ENCODE data around the gene UBQLN3.

GRCh38 chr11:5507933-5508305 is 1.8 kb downstream of the UBQLN3 start:
- TF ChIP-seq REST (IDR thresholded peaks at IDR 0.05; ENCODE audit: borderline replicate concordance in 1 of 2, low read depth in 1 of 2, low read length in 2 of 2) (no peak), HNRNPUL1 (IDR thresholded peaks at IDR 0.05; ENCODE audit: low read depth, low read length) (no peak), KDM3A (CRISPR knock-in tag; IDR thresholded peaks at IDR 0.05; ENCODE audit: low read depth) (no peak), CBX2 (IDR thresholded peaks at IDR 0.05; ENCODE audit: low read depth, low read length) (no peak), CBX2 (CRISPR knock-in tag; IDR thresholded peaks at IDR 0.05; ENCODE audit: low read depth) (no peak), NR1H2 (CRISPR knock-in tag; IDR thresholded peaks at IDR 0.05; ENCODE audit: borderline replicate concordance, low read depth) (no peak), PHF8 (CRISPR knock-in tag; IDR thresholded peaks at IDR 0.05) (no peak), STAT6 (CRISPR knock-in tag; IDR thresholded peaks at IDR 0.05; ENCODE audit: borderline replicate concordance) (no peak), POLR2A (IDR thresholded peaks at IDR 0.05; ENCODE audit: insufficient read depth in 1 of 2, low read depth in 2 of 2, low read length in 2 of 2) (no peak), CTCF (CRISPR knock-in tag; IDR thresholded peaks at IDR 0.05) (no peak), ZFP36 (IDR thresholded peaks at IDR 0.05; ENCODE audit: borderline replicate concordance, low read depth, low read length, partially characterized antibody) (no peak), SMC3 (IDR thresholded peaks at IDR 0.05; ENCODE audit: low read length) (no peak), EZH2 (conservative IDR thresholded peaks at IDR 0.05; ENCODE audit: low read depth, low read length) (no peak), JUND (CRISPR knock-in tag; IDR thresholded peaks at IDR 0.05) (no peak), ZNF121 (CRISPR knock-in tag; IDR thresholded peaks at IDR 0.05) (no peak)
